Natural killer cell (primary cell): Measurements from ENCODE around the gene COPS3. TPM values are rescaled to one million over a fixed set of nuclear protein-coding genes. Genes with fewer than 3 reads are reported as not detected.
A peak's percentile ranks its signal among the peaks of the same experiment; 100 is the strongest.
"Not testable (repeated sequence)": the region's sequence is repeated elsewhere in the genome, so short reads cannot be mapped to it uniquely, and the experiment has no call there.

Source experiments
- ATAC-seq, 3 donors: fragments of 150-1000 bp in 2 of 3; fragments of 200-7000 bp in 1 of 3; cut with Tn5 transposase; 1 replicate in 1 of 3; 2 replicates in 2 of 3; pipeline ENCODE4 v1.10.0; 2021; ENCODE audit warnings: mild to moderate bottlenecking in 2 of 3, moderate library complexity in 2 of 3
- DNase-seq, 2 donors: peaks; one replicate each; pipeline versions ENCODE4 v3.0.0 to v3.0.0-alpha.2; 2013 to 2021; ENCODE audit warnings: mixed read lengths in 1 of 2
- H3K27ac ChIP-seq: one replicate; pipeline ENCODE4 v1.5.1; 2013; ENCODE audit warnings: mild to moderate bottlenecking, low read length
- H3K27me3 ChIP-seq: one replicate; pipeline ENCODE4 v1.6.1; 2013; ENCODE audit warnings: low read length; ENCODE audit not compliant: control insufficient read depth, insufficient read depth
- H3K36me3 ChIP-seq: one replicate; pipeline ENCODE4 v1.6.1; 2013; ENCODE audit warnings: low read length; ENCODE audit not compliant: control insufficient read depth, insufficient read depth
- H3K4me1 ChIP-seq: one replicate; pipeline ENCODE4 v1.6.1; 2013; ENCODE audit warnings: low read length; ENCODE audit not compliant: control insufficient read depth, insufficient read depth
- H3K4me3 ChIP-seq: one replicate; pipeline ENCODE4 v1.5.1; 2013; ENCODE audit warnings: low read length
- H3K9me3 ChIP-seq: one replicate; pipeline ENCODE4 v1.6.1; 2013; ENCODE audit warnings: low read length; ENCODE audit not compliant: control insufficient read depth, insufficient read depth
- H3K27ac Mint-ChIP-seq, 2 donors: one replicate each; pipeline ENCODE4 v1.8.0; 2022; ENCODE audit warnings: mild to moderate bottlenecking in 2 of 2, mixed read lengths in 2 of 2, moderate library complexity in 1 of 2
- H3K27me3 Mint-ChIP-seq, 2 donors: one replicate each; pipeline ENCODE4 v1.8.0; 2022; ENCODE audit warnings: low read depth in 2 of 2, mixed read lengths in 2 of 2
- H3K36me3 Mint-ChIP-seq: one replicate; pipeline ENCODE4 v1.8.0; 2022; ENCODE audit warnings: mixed read lengths
- H3K4me1 Mint-ChIP-seq, 2 donors: one replicate each; pipeline ENCODE4 v1.8.0; 2022; ENCODE audit warnings: mixed read lengths in 2 of 2
- H3K4me3 Mint-ChIP-seq: one replicate; pipeline ENCODE4 v1.8.0; 2022; ENCODE audit warnings: mild to moderate bottlenecking, moderate library complexity, mixed read lengths
- H3K9me3 Mint-ChIP-seq, 2 donors: one replicate each; pipeline ENCODE4 v1.8.0; 2022; ENCODE audit warnings: mixed read lengths in 2 of 2
- CTCF ChIP-seq: fragments of 200-600 bp; IDR thresholded peaks from one replicate; pipeline ENCODE4 v1.8.0; 2022; ENCODE audit warnings: antibody characterized with exemption
- WGBS: methylation state at CpG from one replicate; pipeline ENCODE4 v1.1.7; 2013; ENCODE audit warnings: missing lambda C conversion rate; ENCODE audit not compliant: insufficient coverage; 5-methylcytosine and 5-hydroxymethylcytosine counted together
- intact Hi-C: fragments of 100-400 bp; cut with micrococcal nuclease; formaldehyde crosslinking; loops from one replicate; pipeline ENCODE4 v1.14.2; 2022
- total RNA-seq, 4 donors: library from RNA; stranded (reverse); fragments of 120-200 nt in 1 of 4; gene quantifications; one replicate each; pipeline versions ENCODE4 v1.2.3 to v1.2.4, GENCODE V29; 2013 to 2022

The COPS3 gene
- total RNA-seq, 3 donors from 2014 or later (not counting 1 experiment from before 2014, with no cell fraction given) = 101 to 115 (median 102) TPM

GRCh38 chr17:17279316-17279715, 1.7 kb downstream of the COPS3 start:
- ATAC-seq (no peak), DNase-seq (no peak)
- Histone ChIP-seq H3K27me3 (no peaks in the 10 kb centered on the region), H3K27ac (no peak overlapping the region), H3K9me3 (no peaks in the 10 kb centered on the region), H3K4me1 (peaks cover 25% of the 10 kb centered on the region), H3K4me3 (no peak overlapping the region), H3K36me3 (peaks cover 3% of the 10 kb centered on the region)
- Mint-ChIP-seq H3K4me1 (peaks cover 23 to 37% of the 10 kb centered on the region in 2 donors), H3K9me3 (no peaks in the 10 kb centered on the region), H3K27ac (peak overlapping the region in 1 of 2 donors; percentile 94), H3K27me3 (no peaks in the 10 kb centered on the region), H3K4me3 (peak overlapping the region; percentile 93), H3K36me3 (no peaks in the 10 kb centered on the region)
- intact Hi-C loops = no loop called here
- no peak for TF ChIP-seq CTCF
- 88% methylated on average over 3 of the region's 4 CpGs for WGBS

GRCh38 chr17:17277431-17277830, 3.6 kb downstream of the COPS3 start:
- Mint-ChIP-seq H3K4me1 (peaks cover 23 to 37% of the 10 kb centered on the region in 2 donors), H3K27ac (peak overlapping the region in 1 of 2 donors; percentile 27)
- H3K4me3 Mint-ChIP-seq, H3K27me3 Mint-ChIP-seq, H3K36me3 Mint-ChIP-seq, intact Hi-C loops, DNase-seq, H3K27me3 ChIP-seq, H3K4me3 ChIP-seq, H3K9me3 Mint-ChIP-seq, H3K27ac ChIP-seq, H3K9me3 ChIP-seq, ATAC-seq: not testable (repeated sequence)
- Histone ChIP-seq H3K4me1 (peaks cover 25% of the 10 kb centered on the region), H3K36me3 (peaks cover 20% of the 10 kb centered on the region)
- 97% methylated on average over 5 of the region's 5 CpGs for WGBS

GRCh38 chr17:17275971-17276370, 5.1 kb downstream of the COPS3 start:
- H3K36me3 Mint-ChIP-seq = no peaks in the 10 kb centered on the region
- no peak overlapping the region for H3K27ac ChIP-seq
- H3K9me3 ChIP-seq = no peaks in the 10 kb centered on the region

More at GRCh38 chr17:17275971-17276370, 5.1 kb downstream of the COPS3 start:
- Mint-ChIP-seq H3K4me1 (peaks cover 12 to 26% of the 10 kb centered on the region in 2 donors), H3K27me3 (no peaks in the 10 kb centered on the region), H3K27ac (peak overlapping the region in 1 of 2 donors; percentile 27), H3K9me3 (no peaks in the 10 kb centered on the region), H3K4me3 (no peak overlapping the region)
- peaks cover 20% of the 10 kb centered on the region for H3K4me1 ChIP-seq
- TF ChIP-seq CTCF = no peak
- intact Hi-C loops = no loop called here
- no peak for DNase-seq
- WGBS = 55% methylated on average over 6 of the region's 6 CpGs
- no peaks in the 10 kb centered on the region for H3K27me3 ChIP-seq
- peaks cover 22% of the 10 kb centered on the region for H3K36me3 ChIP-seq
- no peak for ATAC-seq
- H3K4me3 ChIP-seq = no peak overlapping the region
